CD4-positive, alpha-beta memory T cell (primary cell): ENCODE measurements around the gene ATP9A. TPM values are rescaled to one million over a fixed set of nuclear protein-coding genes. Genes with fewer than 3 reads are reported as not detected.
"Not testable (repeated sequence)": the region's sequence is repeated elsewhere in the genome, so short reads cannot be mapped to it uniquely, and the experiment has no call there.

Source experiments
- CTCF ChIA-PET: fragments of 350-600 bp; sonication (Branson Sonifier 250); formaldehyde crosslinking; loops from one replicate; lab custom pipeline; 2021; ENCODE audit warnings: inconsistent platforms; ENCODE audit not compliant: partially characterized antibody; lab: Charles Lee
- POLR2A ChIA-PET: fragments of 350-600 bp; sonication (Branson Sonifier 250); formaldehyde crosslinking; loops from one replicate; lab custom pipeline; 2021; ENCODE audit not compliant: partially characterized antibody; lab: Charles Lee
- DNase-seq, 5 donors: peaks; one replicate each; pipeline versions ENCODE4 v3.0.0 to v3.0.0-alpha.2; 2020 to 2022; ENCODE audit warnings: mixed read lengths in 1 of 5
- H3K27ac ChIP-seq: one replicate; pipeline ENCODE4 v1.7.0; 2013; ENCODE audit warnings: low read depth, low read length
- H3K27me3 ChIP-seq: 2 replicates; pipeline ENCODE4 v1.7.0; 2013; ENCODE audit warnings: mild to moderate bottlenecking, low read length, moderate library complexity; ENCODE audit not compliant: insufficient read depth
- H3K36me3 ChIP-seq: 2 replicates; pipeline ENCODE4 v1.7.0; 2013; ENCODE audit warnings: mild to moderate bottlenecking, low read length, moderate library complexity; ENCODE audit not compliant: insufficient read depth
- H3K4me1 ChIP-seq: 2 replicates; pipeline ENCODE4 v1.7.0; 2013; ENCODE audit warnings: mild to moderate bottlenecking, low read length, moderate library complexity; ENCODE audit not compliant: insufficient read depth
- H3K4me3 ChIP-seq, 2 donors: one replicate each; pipeline ENCODE4 v1.7.0; 2013; ENCODE audit warnings: low read length in 2 of 2, mild to moderate bottlenecking in 1 of 2
- H3K9me3 ChIP-seq, 2 donors: one replicate each; pipeline ENCODE4 v1.7.0; 2013; ENCODE audit warnings: low read length in 2 of 2, control low read depth in 1 of 2; ENCODE audit not compliant: control insufficient read depth in 1 of 2
- H3K27ac Mint-ChIP-seq, 7 donors: one replicate each; pipeline ENCODE4 v1.8.0; 2020 to 2021; ENCODE audit warnings: mixed read lengths in 7 of 7, mild to moderate bottlenecking in 6 of 7, inconsistent platforms in 3 of 7, moderate library complexity in 3 of 7
- H3K27me3 Mint-ChIP-seq, 2 donors: one replicate each; pipeline ENCODE4 v1.8.0; 2020 to 2021; ENCODE audit warnings: mixed read lengths in 2 of 2
- H3K36me3 Mint-ChIP-seq, 2 donors: one replicate each; pipeline ENCODE4 v1.8.0; 2020 to 2021; ENCODE audit warnings: mixed read lengths in 2 of 2, inconsistent platforms in 1 of 2, mild to moderate bottlenecking in 1 of 2
- H3K4me1 Mint-ChIP-seq, 4 donors: one replicate each; pipeline ENCODE4 v1.8.0; 2020 to 2021; ENCODE audit warnings: mixed read lengths in 4 of 4, mild to moderate bottlenecking in 1 of 4
- H3K4me3 Mint-ChIP-seq, 8 donors: one replicate each; pipeline ENCODE4 v1.8.0; 2020 to 2021; ENCODE audit warnings: mixed read lengths in 8 of 8, mild to moderate bottlenecking in 7 of 8, moderate library complexity in 6 of 8, inconsistent platforms in 3 of 8
- H3K9me3 Mint-ChIP-seq, 8 donors: one replicate each; pipeline ENCODE4 v1.8.0; 2020 to 2021; ENCODE audit warnings: mixed read lengths in 8 of 8, mild to moderate bottlenecking in 5 of 8, inconsistent platforms in 3 of 8, moderate library complexity in 1 of 8
- intact Hi-C: fragments of 100-400 bp; cut with micrococcal nuclease; formaldehyde crosslinking; loops from one replicate; pipeline ENCODE4 v1.15.1; 2023
- polyA plus RNA-seq, 2 donors: library from polyadenylated mRNA; unstranded; fragments of 300-500 nt; fragmentation: Illumina TruSeq; gene quantifications; one replicate each; pipeline ENCODE4 v1.2.3, GENCODE V29; 2021
- total RNA-seq, 2 experiments: library from RNA; stranded (reverse); gene quantifications; one replicate each; pipeline ENCODE4 v1.2.3, GENCODE V29; 2021

The ATP9A gene
- total RNA-seq (1 to 10 TPM in 1 of 2 experiments, under 1 TPM in 1; 0.47 to 1.0 TPM), polyA plus RNA-seq (under 1 TPM; 0.14 to 0.18 TPM)

DNA sequence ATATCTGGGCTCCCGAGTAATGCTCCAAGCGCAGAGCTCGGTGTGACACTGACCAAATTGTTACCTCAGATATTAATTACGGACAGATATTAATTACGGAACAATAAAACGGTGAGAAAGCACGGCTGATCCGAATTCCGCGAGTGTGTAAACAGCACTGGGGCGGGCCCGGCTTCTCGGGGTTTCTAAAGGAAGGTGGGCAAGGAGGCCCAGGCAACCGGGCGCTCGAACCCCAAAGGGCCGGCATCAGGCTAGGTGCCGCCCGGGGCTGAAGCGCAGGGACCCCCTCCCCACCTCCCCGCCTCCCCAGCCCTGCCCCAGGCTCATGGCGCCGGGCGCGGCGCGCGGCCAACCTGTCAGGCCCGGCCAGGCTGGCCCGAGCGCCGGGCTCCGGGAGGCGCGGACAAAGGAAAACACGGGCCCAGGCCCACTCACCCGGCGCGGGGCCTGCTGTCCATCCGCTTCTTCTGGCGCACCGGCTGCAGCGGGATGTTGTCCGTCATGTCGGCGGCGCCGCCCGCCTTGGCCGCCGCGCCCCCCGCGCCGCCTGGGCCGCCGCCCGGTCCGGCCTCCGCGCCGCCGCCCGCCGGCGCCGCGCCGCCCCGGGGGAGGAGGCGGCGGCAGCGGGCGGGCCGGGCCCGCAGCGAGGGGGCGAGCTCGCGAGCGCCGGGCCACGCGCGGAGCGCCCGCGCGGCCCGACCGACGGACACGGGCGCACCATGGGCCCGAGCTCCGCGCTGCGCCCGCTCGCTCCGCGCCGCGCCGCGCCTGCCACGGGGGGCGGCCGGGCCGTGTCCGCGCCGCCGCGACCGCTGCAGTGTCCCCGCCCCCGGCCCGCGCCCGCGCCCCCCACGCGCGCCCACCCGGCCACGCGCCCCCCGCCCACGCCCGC is at the start of gene ATP9A:
TSS of gene ATP9A (minus strand) at position 524 of the 892 bp plus-strand sequence. CDS start at position 503, 21 bp downstream.
- H3K27me3 Mint-ChIP-seq, result peaks cover 18 to 27% of the 10 kb centered on the region in 2 donors
- no peak within 1 kb of the TSS for H3K27ac ChIP-seq
- POLR2A ChIA-PET, result no interaction called here
- no peak within 1 kb of the TSS for H3K27ac Mint-ChIP-seq
- H3K36me3 ChIP-seq, result no peaks in the 10 kb centered on the region
- peaks cover 0 to 5% (median 0%) of the 10 kb centered on the region in 8 donors for H3K9me3 Mint-ChIP-seq
- no peaks in the 10 kb centered on the region for H3K36me3 Mint-ChIP-seq
- H3K4me1 ChIP-seq, result peaks cover 5% of the 10 kb centered on the region
- peaks cover 7 to 11% (median 8%) of the 10 kb centered on the region in 4 donors for H3K4me1 Mint-ChIP-seq
- H3K9me3 ChIP-seq, result no peaks in the 10 kb centered on the region
- H3K4me3 ChIP-seq, result no peak within 1 kb of the TSS
- intact Hi-C loops, result no loop called here
- DNase-seq, result no peak
- peak within 1 kb of the TSS; percentile 54 to 77 (median 72) for H3K4me3 Mint-ChIP-seq
- peaks cover 15% of the 10 kb centered on the region for H3K27me3 ChIP-seq
- CTCF ChIA-PET, result no interaction called here

DNA sequence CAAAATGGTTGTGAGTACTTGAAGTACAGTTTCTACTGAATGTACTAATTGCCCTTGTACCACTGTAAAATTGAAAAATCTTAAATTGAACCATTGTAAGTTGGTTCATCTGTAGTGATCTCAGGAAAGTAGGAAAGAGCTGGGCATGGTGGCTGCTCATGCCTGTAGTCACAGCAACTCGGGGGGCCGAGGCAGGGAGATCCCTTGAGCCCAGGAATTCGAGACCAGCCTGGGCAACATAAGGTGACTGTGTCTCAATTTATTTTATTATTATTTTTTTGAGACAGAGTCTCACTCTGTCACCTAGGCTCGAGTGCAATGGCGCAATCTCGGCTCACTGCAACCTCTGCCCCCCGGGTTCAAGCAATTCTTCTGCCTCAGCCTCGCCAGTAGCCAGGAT is 48.7 kb upstream of the ATP9A start:
- POLR2A ChIA-PET, result not testable (repeated sequence)

GRCh38 chr20:51815383-51816076 is 47.3 kb upstream of the ATP9A start:
- no peak overlapping the region for H3K27ac ChIP-seq
- H3K36me3 ChIP-seq, result no peaks in the 10 kb centered on the region
- intact Hi-C loops, result no loop called here
- no peaks in the 10 kb centered on the region for H3K27me3 ChIP-seq
- no peaks in the 10 kb centered on the region for H3K4me1 ChIP-seq
- POLR2A ChIA-PET, result no interaction called here
- Mint-ChIP-seq H3K36me3 (no peaks in the 10 kb centered on the region), H3K27ac (no peak overlapping the region), H3K9me3 (peaks cover 0 to 4% (median 0%) of the 10 kb centered on the region in 8 donors), H3K4me1 (no peaks in the 10 kb centered on the region), H3K4me3 (no peak overlapping the region), H3K27me3 (peaks cover 7 to 11% of the 10 kb centered on the region in 2 donors)
- no peaks in the 10 kb centered on the region for H3K9me3 ChIP-seq
- no peak for DNase-seq
- H3K4me3 ChIP-seq, result no peak overlapping the region
- CTCF ChIA-PET, result no interaction called here

More for the DNA sequence above, 48.7 kb upstream of the ATP9A start:
- DNase-seq, H3K27ac Mint-ChIP-seq, H3K4me3 ChIP-seq, H3K4me1 Mint-ChIP-seq, H3K36me3 ChIP-seq, H3K27me3 ChIP-seq, intact Hi-C loops, H3K36me3 Mint-ChIP-seq, H3K4me1 ChIP-seq, H3K9me3 Mint-ChIP-seq, CTCF ChIA-PET, H3K9me3 ChIP-seq, H3K27ac ChIP-seq, H3K4me3 Mint-ChIP-seq: not testable (repeated sequence)
- H3K27me3 Mint-ChIP-seq, result peaks cover 10 to 11% of the 10 kb centered on the region in 2 donors

DNA sequence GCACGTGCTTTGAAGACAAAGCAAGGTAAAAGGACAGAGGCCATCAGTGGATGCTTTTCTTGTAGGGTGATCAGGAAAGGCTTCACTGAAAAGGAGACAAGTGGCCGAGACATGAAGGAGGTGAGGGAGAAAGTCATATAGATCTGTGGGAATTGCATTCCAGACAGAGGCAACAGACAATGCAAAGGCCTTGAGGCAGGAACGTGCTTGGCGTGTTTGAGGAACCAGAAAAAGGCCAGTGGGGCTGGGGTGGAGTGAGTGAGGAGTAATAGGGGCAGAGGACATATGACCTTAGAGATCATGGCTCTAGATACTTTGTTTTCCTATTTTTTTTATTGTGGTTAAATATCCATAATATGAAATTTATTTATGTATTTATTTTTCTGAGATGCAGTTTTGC is 44.7 kb upstream of the ATP9A start:
- Histone ChIP-seq H3K4me1 (no peaks in the 10 kb centered on the region), H3K9me3 (no peaks in the 10 kb centered on the region), H3K4me3 (no peak overlapping the region), H3K27me3 (no peaks in the 10 kb centered on the region), H3K27ac (no peak overlapping the region), H3K36me3 (no peaks in the 10 kb centered on the region)
- Mint-ChIP-seq H3K36me3 (no peaks in the 10 kb centered on the region), H3K27ac (no peak overlapping the region), H3K4me1 (no peaks in the 10 kb centered on the region), H3K27me3 (peaks cover 7 to 10% of the 10 kb centered on the region in 2 donors), H3K9me3 (no peaks in the 10 kb centered on the region), H3K4me3 (no peak overlapping the region)
- CTCF ChIA-PET, result no interaction called here
- intact Hi-C loops, result no loop called here
- DNase-seq, result no peak
- POLR2A ChIA-PET, result no interaction called here

GRCh38 chr20:51811514-51812128 is 43.4 kb upstream of the ATP9A start:
- CTCF ChIA-PET, result no interaction called here

GRCh38 chr20:51811042-51811355 is 42.8 kb upstream of the ATP9A start:
- no peak overlapping the region for H3K27ac ChIP-seq
- no peaks in the 10 kb centered on the region for H3K4me1 ChIP-seq
- Mint-ChIP-seq H3K9me3 (no peaks in the 10 kb centered on the region), H3K4me1 (no peaks in the 10 kb centered on the region), H3K36me3 (no peaks in the 10 kb centered on the region), H3K27me3 (peaks cover 10 to 14% of the 10 kb centered on the region in 2 donors), H3K27ac (no peak overlapping the region), H3K4me3 (no peak overlapping the region)
- POLR2A ChIA-PET, result no interaction called here
- H3K9me3 ChIP-seq, result no peaks in the 10 kb centered on the region
- H3K27me3 ChIP-seq, result no peaks in the 10 kb centered on the region
- H3K36me3 ChIP-seq, result no peaks in the 10 kb centered on the region
- no peak for DNase-seq
- intact Hi-C loops, result no loop called here
- CTCF ChIA-PET, result no interaction called here
- no peak overlapping the region for H3K4me3 ChIP-seq

More at GRCh38 chr20:51811514-51812128, 43.4 kb upstream of the ATP9A start:
- Mint-ChIP-seq H3K4me3 (no peak overlapping the region), H3K27me3 (peaks cover 9 to 10% of the 10 kb centered on the region in 2 donors), H3K9me3 (no peaks in the 10 kb centered on the region), H3K4me1 (no peaks in the 10 kb centered on the region), H3K36me3 (no peaks in the 10 kb centered on the region), H3K27ac (no peak overlapping the region)
- Histone ChIP-seq H3K4me1 (no peaks in the 10 kb centered on the region), H3K27ac (no peak overlapping the region), H3K4me3 (no peak overlapping the region), H3K9me3 (no peaks in the 10 kb centered on the region), H3K36me3 (no peaks in the 10 kb centered on the region), H3K27me3 (no peaks in the 10 kb centered on the region)
- no peak for DNase-seq
- intact Hi-C loops, result no loop called here
- POLR2A ChIA-PET, result no interaction called here
